Measurements from ENCODE around the gene RNF212.
"Not testable (repeated sequence)": the region's sequence is repeated elsewhere in the genome, so short reads cannot be mapped to it uniquely, and the experiment has no call there.

The RNF212 gene

GRCh38 chr4:1046581-1047011 is 66.8 kb downstream of the RNF212 start:
- H3K4me1 ChIP-seq (ENCODE audit: control insufficient read depth, insufficient read depth, low read length), result peaks cover 31% of the 10 kb centered on the region
- not testable (repeated sequence) for H3K36me3 ChIP-seq (ENCODE audit: control insufficient read depth, insufficient read depth, low read length); H3K27ac ChIP-seq (ENCODE audit: low read depth, low read length); H3K9ac ChIP-seq (ENCODE audit: low read length); H3K4me3 ChIP-seq (ENCODE audit: low read depth, low read length); H3K9me3 ChIP-seq (ENCODE audit: control insufficient read depth, insufficient read depth, low read depth, low read length)
- H3K27me3 ChIP-seq (ENCODE audit: control insufficient read depth, insufficient read depth, low read length), result peaks cover 61% of the 10 kb centered on the region

GRCh38 chr4:1045595-1046201 is 67.7 kb downstream of the RNF212 start:
- H3K36me3 ChIP-seq (ENCODE audit: control insufficient read depth, insufficient read depth, low read length), result no peaks in the 10 kb centered on the region
- H3K9me3 ChIP-seq (ENCODE audit: control insufficient read depth, insufficient read depth, low read depth, low read length), result no peaks in the 10 kb centered on the region
- H3K4me3 ChIP-seq (ENCODE audit: low read depth, low read length), result no peak overlapping the region
- H3K9ac ChIP-seq (ENCODE audit: low read length), result peak overlapping the region; percentile 31
- no peak overlapping the region for H3K27ac ChIP-seq (ENCODE audit: low read depth, low read length)
- H3K4me1 ChIP-seq (ENCODE audit: control insufficient read depth, insufficient read depth, low read length), result peaks cover 37% of the 10 kb centered on the region
- peaks cover 58% of the 10 kb centered on the region for H3K27me3 ChIP-seq (ENCODE audit: control insufficient read depth, insufficient read depth, low read length)

GRCh38 chr4:1045193-1045594 is 68.2 kb downstream of the RNF212 start:
- peak overlapping the region; percentile 31 for H3K9ac ChIP-seq (ENCODE audit: low read length)
- no peak overlapping the region for H3K4me3 ChIP-seq (ENCODE audit: low read depth, low read length)
- H3K27ac ChIP-seq (ENCODE audit: low read depth, low read length), result no peak overlapping the region

GRCh38 chr4:1044469-1045192 is 68.7 kb downstream of the RNF212 start:
- Histone ChIP-seq H3K4me3 (ENCODE audit: low read depth, low read length) (no peak overlapping the region; the same call in 1 of the 2 replicates), H3K9ac (ENCODE audit: low read length) (peak overlapping the region; percentile 77), H3K36me3 (ENCODE audit: control insufficient read depth, insufficient read depth, low read length) (no peaks in the 10 kb centered on the region), H3K27ac (ENCODE audit: low read depth, low read length) (peak overlapping the region; percentile 73; the same call in 1 of the 2 replicates), H3K4me1 (ENCODE audit: control insufficient read depth, insufficient read depth, low read length) (peaks cover 46% of the 10 kb centered on the region), H3K9me3 (ENCODE audit: control insufficient read depth, insufficient read depth, low read depth, low read length) (no peaks in the 10 kb centered on the region), H3K27me3 (ENCODE audit: control insufficient read depth, insufficient read depth, low read length) (peaks cover 48% of the 10 kb centered on the region)

More at GRCh38 chr4:1045193-1045594, 68.2 kb downstream of the RNF212 start:
- Histone ChIP-seq H3K4me1 (ENCODE audit: control insufficient read depth, insufficient read depth, low read length) (peaks cover 40% of the 10 kb centered on the region), H3K27me3 (ENCODE audit: control insufficient read depth, insufficient read depth, low read length) (peaks cover 53% of the 10 kb centered on the region), H3K36me3 (ENCODE audit: control insufficient read depth, insufficient read depth, low read length) (no peaks in the 10 kb centered on the region), H3K9me3 (ENCODE audit: control insufficient read depth, insufficient read depth, low read depth, low read length) (no peaks in the 10 kb centered on the region)

- Histone ChIP-seq H3K27ac (ENCODE audit: low read depth, low read length) (peak overlapping the region; percentile 73; the same call in 1 of the 2 replicates), H3K36me3 (ENCODE audit: control insufficient read depth, insufficient read depth, low read length) (no peaks in the 10 kb centered on the region), H3K9me3 (ENCODE audit: control insufficient read depth, insufficient read depth, low read depth, low read length) (no peaks in the 10 kb centered on the region), H3K27me3 (ENCODE audit: control insufficient read depth, insufficient read depth, low read length) (peaks cover 40% of the 10 kb centered on the region), H3K4me3 (ENCODE audit: low read depth, low read length) (no peak overlapping the region; the same call in 1 of the 2 replicates), H3K4me1 (ENCODE audit: control insufficient read depth, insufficient read depth, low read length) (peaks cover 47% of the 10 kb centered on the region), H3K9ac (ENCODE audit: low read length) (peak overlapping the region; percentile 77)
Measured at GRCh38 chr4:1043651-1044468, 69.5 kb downstream of the RNF212 start.

- H3K9me3 ChIP-seq (ENCODE audit: control insufficient read depth, insufficient read depth, low read depth, low read length), result no peaks in the 10 kb centered on the region
- no peak overlapping the region for H3K4me3 ChIP-seq (ENCODE audit: low read depth, low read length)
- peak overlapping the region; percentile 64 for H3K9ac ChIP-seq (ENCODE audit: low read length)
- H3K27me3 ChIP-seq (ENCODE audit: control insufficient read depth, insufficient read depth, low read length), result peaks cover 33% of the 10 kb centered on the region
- H3K27ac ChIP-seq (ENCODE audit: low read depth, low read length), result peak overlapping the region; percentile 73; the same call in 1 of the 2 replicates
- H3K4me1 ChIP-seq (ENCODE audit: control insufficient read depth, insufficient read depth, low read length), result peaks cover 47% of the 10 kb centered on the region
- no peaks in the 10 kb centered on the region for H3K36me3 ChIP-seq (ENCODE audit: control insufficient read depth, insufficient read depth, low read length)
Measured at GRCh38 chr4:1043162-1043561, 70.2 kb downstream of the RNF212 start.

GRCh38 chr4:1042352-1043055 is 70.9 kb downstream of the RNF212 start:
- Histone ChIP-seq H3K27me3 (ENCODE audit: control insufficient read depth, insufficient read depth, low read length) (peaks cover 26% of the 10 kb centered on the region), H3K4me3 (ENCODE audit: low read depth, low read length) (no peak overlapping the region), H3K9ac (ENCODE audit: low read length) (no peak overlapping the region), H3K9me3 (ENCODE audit: control insufficient read depth, insufficient read depth, low read depth, low read length) (no peaks in the 10 kb centered on the region), H3K27ac (ENCODE audit: low read depth, low read length) (no peak overlapping the region), H3K4me1 (ENCODE audit: control insufficient read depth, insufficient read depth, low read length) (peaks cover 47% of the 10 kb centered on the region), H3K36me3 (ENCODE audit: control insufficient read depth, insufficient read depth, low read length) (no peaks in the 10 kb centered on the region)

GRCh38 chr4:1041936-1042330 is 71.4 kb downstream of the RNF212 start:
- H3K9ac ChIP-seq (ENCODE audit: low read length), result peak overlapping the region; percentile 22
- H3K4me3 ChIP-seq (ENCODE audit: low read depth, low read length), result no peak overlapping the region
- H3K27ac ChIP-seq (ENCODE audit: low read depth, low read length), result no peak overlapping the region

GRCh38 chr4:1041147-1041935 is 72.0 kb downstream of the RNF212 start:
- Histone ChIP-seq H3K36me3 (ENCODE audit: control insufficient read depth, insufficient read depth, low read length) (no peaks in the 10 kb centered on the region), H3K27ac (ENCODE audit: low read depth, low read length) (no peak overlapping the region), H3K4me1 (ENCODE audit: control insufficient read depth, insufficient read depth, low read length) (peaks cover 50% of the 10 kb centered on the region), H3K4me3 (ENCODE audit: low read depth, low read length) (peak overlapping the region; percentile 21; the same call in 1 of the 2 replicates), H3K27me3 (ENCODE audit: control insufficient read depth, insufficient read depth, low read length) (peaks cover 19% of the 10 kb centered on the region), H3K9me3 (ENCODE audit: control insufficient read depth, insufficient read depth, low read depth, low read length) (no peaks in the 10 kb centered on the region), H3K9ac (ENCODE audit: low read length) (peak overlapping the region; percentile 22)

More at GRCh38 chr4:1041936-1042330, 71.4 kb downstream of the RNF212 start:
- no peaks in the 10 kb centered on the region for H3K9me3 ChIP-seq (ENCODE audit: control insufficient read depth, insufficient read depth, low read depth, low read length)
- peaks cover 50% of the 10 kb centered on the region for H3K4me1 ChIP-seq (ENCODE audit: control insufficient read depth, insufficient read depth, low read length)
- H3K36me3 ChIP-seq (ENCODE audit: control insufficient read depth, insufficient read depth, low read length), result no peaks in the 10 kb centered on the region
- H3K27me3 ChIP-seq (ENCODE audit: control insufficient read depth, insufficient read depth, low read length), result peaks cover 22% of the 10 kb centered on the region

Measured in HUES6 (cell line).